BE2C (cell line): Measurements from ENCODE around the gene NRN1L.

ENCODE experiments used
- DNase-seq: peaks from one replicate; pipeline ENCODE4 v3.0.0-alpha.2; 2020
- H3K27me3 ChIP-seq: fragments of 250-450 bp; sonication (Bioruptor Pico); 2 replicates; pipeline ENCODE4 v1.5.1; 2020; ENCODE audit warnings: mild to moderate bottlenecking
- H3K36me3 ChIP-seq: fragments of 250-450 bp; sonication (Bioruptor Pico); 2 replicates; pipeline ENCODE4 v1.5.1; 2020; ENCODE audit warnings: mild to moderate bottlenecking
- H3K4me1 ChIP-seq: fragments of 250-450 bp; sonication (Bioruptor Pico); 2 replicates; pipeline ENCODE4 v1.5.1; 2020
- H3K4me3 ChIP-seq: 2 replicates; pipeline ENCODE4 v1.5.1; 2011; ENCODE audit warnings: low read depth, low read length
- H3K9me3 ChIP-seq: fragments of 250-450 bp; sonication (Bioruptor Pico); 2 replicates; pipeline ENCODE4 v1.5.1; 2020
- TF ChIP-seq, protein P1 (sequence below): IDR thresholded peaks from 2 replicates; pipeline ENCODE4 v1.5.1; 2012; ENCODE audit warnings: mild to moderate bottlenecking, low read depth, low read length

The NRN1L gene

GRCh38 chr16:67879936-67880335 is 4.7 kb upstream of the NRN1L start:
- no peaks in the 10 kb centered on the region for H3K27me3 ChIP-seq
- peaks cover 78% of the 10 kb centered on the region for H3K36me3 ChIP-seq
- no peaks in the 10 kb centered on the region for H3K9me3 ChIP-seq

DNA sequence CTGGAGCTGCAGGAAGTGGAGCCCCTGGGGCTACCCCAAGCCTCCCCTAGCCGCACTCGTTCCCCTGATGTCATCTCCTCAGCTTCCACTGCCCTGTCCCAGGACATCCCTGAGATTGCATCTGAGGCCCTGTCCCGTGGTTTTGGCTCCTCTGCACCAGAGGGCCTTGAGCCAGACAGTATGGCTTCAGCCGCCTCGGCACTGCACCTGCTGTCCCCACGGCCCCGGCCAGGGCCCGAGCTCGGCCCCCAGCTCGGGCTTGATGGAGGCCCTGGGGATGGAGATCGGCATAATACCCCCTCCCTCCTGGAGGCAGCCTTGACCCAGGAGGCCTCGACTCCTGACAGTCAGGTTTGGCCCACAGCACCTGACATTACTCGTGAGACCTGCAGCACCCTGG is 4.1 kb upstream of the NRN1L start:
- Histone ChIP-seq H3K9me3 (no peaks in the 10 kb centered on the region), H3K4me1 (peaks cover 7% of the 10 kb centered on the region), H3K4me3 (no peak overlapping the region), H3K27me3 (no peaks in the 10 kb centered on the region), H3K36me3 (peaks cover 78% of the 10 kb centered on the region)
- DNase-seq, result no peak
- TF ChIP-seq, protein P1, sequence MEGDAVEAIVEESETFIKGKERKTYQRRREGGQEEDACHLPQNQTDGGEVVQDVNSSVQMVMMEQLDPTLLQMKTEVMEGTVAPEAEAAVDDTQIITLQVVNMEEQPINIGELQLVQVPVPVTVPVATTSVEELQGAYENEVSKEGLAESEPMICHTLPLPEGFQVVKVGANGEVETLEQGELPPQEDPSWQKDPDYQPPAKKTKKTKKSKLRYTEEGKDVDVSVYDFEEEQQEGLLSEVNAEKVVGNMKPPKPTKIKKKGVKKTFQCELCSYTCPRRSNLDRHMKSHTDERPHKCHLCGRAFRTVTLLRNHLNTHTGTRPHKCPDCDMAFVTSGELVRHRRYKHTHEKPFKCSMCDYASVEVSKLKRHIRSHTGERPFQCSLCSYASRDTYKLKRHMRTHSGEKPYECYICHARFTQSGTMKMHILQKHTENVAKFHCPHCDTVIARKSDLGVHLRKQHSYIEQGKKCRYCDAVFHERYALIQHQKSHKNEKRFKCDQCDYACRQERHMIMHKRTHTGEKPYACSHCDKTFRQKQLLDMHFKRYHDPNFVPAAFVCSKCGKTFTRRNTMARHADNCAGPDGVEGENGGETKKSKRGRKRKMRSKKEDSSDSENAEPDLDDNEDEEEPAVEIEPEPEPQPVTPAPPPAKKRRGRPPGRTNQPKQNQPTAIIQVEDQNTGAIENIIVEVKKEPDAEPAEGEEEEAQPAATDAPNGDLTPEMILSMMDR, result no peak

More at GRCh38 chr16:67879936-67880335, 4.7 kb upstream of the NRN1L start:
- Histone ChIP-seq H3K4me1 (peaks cover 2% of the 10 kb centered on the region), H3K4me3 (no peak overlapping the region)
- DNase-seq, result no peak
- TF ChIP-seq, protein P1, result no peak

- no peaks in the 10 kb centered on the region for H3K27me3 ChIP-seq
- H3K36me3 ChIP-seq, result peaks cover 75% of the 10 kb centered on the region
These were observed 3.0 kb upstream of the NRN1L start for GRCh38 chr16:67881621-67882161.

DNA sequence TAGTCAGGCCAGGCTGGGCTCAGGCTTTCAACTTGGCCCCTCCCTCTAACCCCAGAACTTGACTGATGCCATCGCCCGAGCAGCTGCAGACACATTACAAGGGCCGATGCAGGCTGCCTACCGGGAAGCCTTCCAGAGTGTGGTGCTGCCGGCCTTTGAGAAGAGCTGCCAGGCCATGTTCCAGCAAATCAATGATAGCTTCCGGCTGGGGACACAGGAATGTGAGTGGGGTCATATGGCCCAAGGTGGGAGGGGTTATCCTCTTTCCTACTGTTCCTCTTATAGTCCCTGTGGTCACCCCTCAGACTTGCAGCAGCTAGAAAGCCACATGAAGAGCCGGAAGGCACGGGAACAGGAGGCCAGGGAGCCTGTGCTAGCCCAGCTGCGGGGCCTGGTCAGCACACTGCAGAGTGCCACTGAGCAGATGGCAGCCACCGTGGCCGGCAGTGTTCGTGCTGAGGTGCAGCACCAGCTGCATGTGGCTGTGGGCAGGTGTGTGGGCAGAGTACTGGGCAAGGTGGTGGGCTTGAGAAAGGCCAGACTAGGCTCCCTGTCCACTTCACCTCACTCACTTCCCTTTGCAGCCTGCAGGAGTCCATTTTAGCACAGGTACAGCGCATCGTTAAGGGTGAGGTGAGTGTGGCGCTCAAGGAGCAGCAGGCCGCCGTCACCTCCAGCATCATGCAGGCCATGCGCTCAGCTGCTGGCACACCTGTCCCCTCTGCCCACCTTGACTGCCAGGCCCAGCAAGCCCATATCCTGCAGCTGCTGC is 2.1 kb upstream of the NRN1L start:
- peaks cover 7% of the 10 kb centered on the region for H3K4me1 ChIP-seq
- H3K27me3 ChIP-seq, result no peaks in the 10 kb centered on the region
- H3K36me3 ChIP-seq, result peaks cover 66% of the 10 kb centered on the region
- H3K4me3 ChIP-seq, result no peak overlapping the region
- no peak for DNase-seq
- no peaks in the 10 kb centered on the region for H3K9me3 ChIP-seq
- TF ChIP-seq, protein P1, result no peak

More at GRCh38 chr16:67881621-67882161, 3.0 kb upstream of the NRN1L start:
- no peak for DNase-seq
- Histone ChIP-seq H3K9me3 (no peaks in the 10 kb centered on the region), H3K4me3 (no peak overlapping the region), H3K4me1 (peaks cover 7% of the 10 kb centered on the region)
- TF ChIP-seq, protein P1, result no peak

- H3K4me3 ChIP-seq, result no peak overlapping the region
- peaks cover 59% of the 10 kb centered on the region for H3K36me3 ChIP-seq
- DNase-seq, result no peak
- TF ChIP-seq, protein P1, result no peak
- H3K9me3 ChIP-seq, result no peaks in the 10 kb centered on the region
- H3K27me3 ChIP-seq, result no peaks in the 10 kb centered on the region
- H3K4me1 ChIP-seq, result peaks cover 7% of the 10 kb centered on the region
These were observed 1.4 kb upstream of the NRN1L start for GRCh38 chr16:67883146-67883871.
